Mucosa of stomach (tissue), 1 donor: ENCODE results near the gene ROBO2.

ENCODE experiments used
- H3K27me3 ChIP-seq: one replicate; pipeline ENCODE4 v1.7.0; 2013; ENCODE audit warnings: mild to moderate bottlenecking, low read length; ENCODE audit not compliant: control insufficient read depth, insufficient read depth
- H3K36me3 ChIP-seq: one replicate; pipeline ENCODE4 v1.7.0; 2013; ENCODE audit warnings: low read length; ENCODE audit not compliant: control insufficient read depth, insufficient read depth
- H3K4me1 ChIP-seq: one replicate; pipeline ENCODE4 v1.7.0; 2013; ENCODE audit warnings: mild to moderate bottlenecking, low read length; ENCODE audit not compliant: control insufficient read depth, insufficient read depth
- H3K4me3 ChIP-seq: one replicate; pipeline ENCODE4 v1.7.0; 2013; ENCODE audit warnings: low read length
- H3K9ac ChIP-seq: one replicate; pipeline ENCODE4 v1.7.0; 2013; ENCODE audit warnings: mild to moderate bottlenecking, low read length, moderate library complexity
- H3K9me3 ChIP-seq: one replicate; pipeline ENCODE4 v1.7.0; 2013; ENCODE audit warnings: mild to moderate bottlenecking, low read length, moderate library complexity; ENCODE audit not compliant: control insufficient read depth
- donor health status: Pancreatic carcinoma.

ROBO2 gene

DNA sequence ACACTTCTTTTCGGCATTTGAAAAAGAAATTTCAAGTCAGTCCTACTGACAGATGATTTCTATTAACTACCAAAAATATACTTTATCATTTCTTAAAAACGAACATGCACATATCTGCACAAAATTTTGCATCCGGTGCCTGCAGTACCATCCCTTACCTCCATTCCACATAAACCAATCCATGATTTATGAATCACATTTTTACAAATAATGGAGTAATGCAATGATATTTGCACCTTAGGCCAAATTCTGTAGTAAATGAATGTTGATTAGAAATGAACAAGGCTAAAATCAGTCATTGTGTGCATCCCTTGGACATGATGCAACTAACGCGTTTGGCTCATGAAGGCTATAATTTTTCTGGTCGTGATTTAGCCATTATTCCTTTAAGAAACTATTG lies 46.5 kb downstream of the ROBO2 start:
- no peaks in the 10 kb centered on the region for H3K36me3 ChIP-seq
- H3K4me3 ChIP-seq: no peak overlapping the region
- no peaks in the 10 kb centered on the region for H3K9me3 ChIP-seq
- H3K27me3 ChIP-seq: no peaks in the 10 kb centered on the region
- no peaks in the 10 kb centered on the region for H3K4me1 ChIP-seq
- no peak overlapping the region for H3K9ac ChIP-seq

DNA sequence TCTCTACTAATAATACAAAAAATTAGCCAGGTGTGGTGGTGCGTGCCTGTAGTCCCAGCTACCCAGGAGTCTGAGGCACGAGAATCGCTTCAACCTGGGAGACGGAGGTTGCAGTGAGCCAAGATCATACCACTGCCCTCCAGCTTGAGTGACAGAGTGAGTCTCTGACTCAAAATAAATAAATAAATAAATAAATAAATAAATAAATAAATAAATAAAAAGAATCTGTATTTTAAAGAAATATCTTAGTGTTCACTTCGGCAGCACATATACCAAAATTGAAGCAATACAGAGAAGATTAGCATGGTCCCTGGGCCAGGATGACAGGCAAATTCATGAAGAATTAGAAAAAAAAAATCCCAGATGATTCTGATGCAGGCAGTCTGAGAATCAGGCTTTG lies 51.9 kb downstream of the ROBO2 start:
- no peaks in the 10 kb centered on the region for H3K9me3 ChIP-seq
- no peaks in the 10 kb centered on the region for H3K27me3 ChIP-seq
- H3K4me3 ChIP-seq: no peak overlapping the region
- H3K4me1 ChIP-seq: no peaks in the 10 kb centered on the region
- no peaks in the 10 kb centered on the region for H3K36me3 ChIP-seq
- H3K9ac ChIP-seq: no peak overlapping the region

DNA sequence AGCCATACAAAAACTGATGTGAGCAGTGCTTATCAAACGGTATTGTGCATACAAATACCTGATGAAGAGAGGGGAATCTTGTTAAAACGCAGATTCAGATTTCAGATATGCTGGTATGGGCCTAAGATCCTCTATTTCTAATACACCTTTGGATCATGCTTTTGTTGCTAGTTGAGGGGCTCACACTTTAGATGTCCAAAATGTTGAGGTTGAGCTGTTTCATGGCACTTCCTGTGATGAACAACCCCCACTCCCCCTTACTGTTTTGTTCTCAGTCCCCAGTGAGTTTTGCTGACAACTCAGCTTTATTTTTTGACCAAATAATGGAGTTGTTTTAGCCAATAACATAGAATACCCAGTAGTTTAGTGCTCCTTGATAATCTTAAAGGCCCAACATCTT lies 53.2 kb downstream of the ROBO2 start:
- Histone ChIP-seq H3K4me1 (no peaks in the 10 kb centered on the region), H3K9ac (no peak overlapping the region), H3K4me3 (no peak overlapping the region), H3K36me3 (no peaks in the 10 kb centered on the region), H3K9me3 (no peaks in the 10 kb centered on the region), H3K27me3 (no peaks in the 10 kb centered on the region)

GRCh38 chr3:77096145-77096544 lies 56.2 kb downstream of the ROBO2 start:
- Histone ChIP-seq H3K27me3 (no peaks in the 10 kb centered on the region), H3K36me3 (no peaks in the 10 kb centered on the region), H3K4me1 (no peaks in the 10 kb centered on the region), H3K4me3 (no peak overlapping the region), H3K9me3 (no peaks in the 10 kb centered on the region), H3K9ac (no peak overlapping the region)

GRCh38 chr3:77096966-77097890 lies 57.3 kb downstream of the ROBO2 start:
- H3K9ac ChIP-seq: no peak overlapping the region
- H3K4me1 ChIP-seq: no peaks in the 10 kb centered on the region
- H3K36me3 ChIP-seq: no peaks in the 10 kb centered on the region
- H3K4me3 ChIP-seq: no peak overlapping the region
- no peaks in the 10 kb centered on the region for H3K27me3 ChIP-seq
- no peaks in the 10 kb centered on the region for H3K9me3 ChIP-seq

DNA sequence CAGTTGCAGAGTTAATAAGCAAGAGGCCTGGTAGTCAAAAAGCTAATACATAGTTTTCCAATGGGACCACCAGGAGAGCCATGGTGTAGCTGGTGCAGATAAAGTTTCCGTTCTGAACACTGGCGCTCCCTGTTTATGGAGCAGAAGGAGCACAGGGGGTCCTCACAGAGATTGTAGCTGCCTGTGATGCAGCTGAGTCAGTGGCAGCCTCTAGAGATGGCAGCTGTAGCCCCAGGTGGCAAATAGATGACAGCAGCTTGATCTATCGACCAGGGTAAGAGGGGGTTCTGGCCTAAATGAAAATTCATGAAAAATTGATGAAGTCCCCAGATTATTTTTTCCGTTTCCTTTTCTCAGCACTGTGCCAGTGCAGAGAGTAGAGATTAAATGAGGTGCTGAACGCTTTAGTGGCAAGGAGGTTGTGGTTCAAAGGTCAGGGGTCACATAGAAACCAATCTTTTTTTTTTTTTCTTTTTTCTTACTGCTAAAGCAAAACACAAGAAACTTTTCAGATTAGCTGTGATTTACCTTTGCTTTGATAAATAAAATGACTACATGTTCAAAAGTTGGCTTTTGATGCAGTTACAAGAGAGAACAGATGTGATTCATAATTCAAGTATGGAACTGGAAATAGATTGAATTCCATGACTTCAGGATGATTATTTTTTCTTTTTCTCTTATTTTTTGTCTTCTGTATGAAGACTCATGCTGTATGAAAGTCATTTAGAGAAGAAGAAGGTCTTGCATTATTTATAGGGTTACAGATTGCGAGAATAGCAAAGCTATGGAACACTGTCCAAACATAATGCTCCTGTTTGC lies 63.3 kb downstream of the ROBO2 start:
- no peak overlapping the region for H3K9ac ChIP-seq
- H3K36me3 ChIP-seq: no peaks in the 10 kb centered on the region
- H3K4me1 ChIP-seq: no peaks in the 10 kb centered on the region
- no peaks in the 10 kb centered on the region for H3K27me3 ChIP-seq
- H3K9me3 ChIP-seq: no peaks in the 10 kb centered on the region
- H3K4me3 ChIP-seq: no peak overlapping the region

GRCh38 chr3:77122652-77123051 lies 82.8 kb downstream of the ROBO2 start:
- no peaks in the 10 kb centered on the region for H3K9me3 ChIP-seq
- H3K36me3 ChIP-seq: no peaks in the 10 kb centered on the region
- H3K27me3 ChIP-seq: no peaks in the 10 kb centered on the region
- no peak overlapping the region for H3K4me3 ChIP-seq
- H3K4me1 ChIP-seq: no peaks in the 10 kb centered on the region
- H3K9ac ChIP-seq: no peak overlapping the region

GRCh38 chr3:77125966-77126365 lies 86.1 kb downstream of the ROBO2 start:
- Histone ChIP-seq H3K27me3 (no peaks in the 10 kb centered on the region), H3K36me3 (no peaks in the 10 kb centered on the region), H3K4me3 (no peak overlapping the region), H3K9me3 (no peaks in the 10 kb centered on the region), H3K4me1 (no peaks in the 10 kb centered on the region), H3K9ac (no peak overlapping the region)

DNA sequence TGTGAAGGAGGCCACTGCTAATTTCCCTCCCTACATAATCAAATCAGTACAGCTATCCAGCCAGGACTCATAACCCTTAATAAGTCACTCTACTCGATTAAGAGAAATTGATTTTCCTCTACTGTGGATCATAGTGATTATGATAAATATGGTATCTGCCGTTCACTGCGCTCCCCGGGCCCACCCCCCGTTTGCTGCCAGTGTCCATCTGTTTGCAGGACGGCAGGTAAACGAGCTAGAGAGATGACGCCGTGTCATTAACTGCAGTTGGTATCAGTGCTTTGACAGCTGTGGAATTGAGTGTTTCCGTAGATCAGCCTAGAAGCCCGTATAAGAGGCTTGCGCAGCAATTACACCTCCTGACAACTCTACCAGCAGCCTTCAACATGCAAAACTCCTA lies 94.9 kb downstream of the ROBO2 start:
- Histone ChIP-seq H3K9me3 (no peaks in the 10 kb centered on the region), H3K9ac (no peak overlapping the region), H3K4me1 (no peaks in the 10 kb centered on the region), H3K27me3 (no peaks in the 10 kb centered on the region), H3K36me3 (no peaks in the 10 kb centered on the region), H3K4me3 (no peak overlapping the region)

- Histone ChIP-seq H3K36me3 (no peaks in the 10 kb centered on the region), H3K9ac (no peak overlapping the region), H3K27me3 (no peaks in the 10 kb centered on the region), H3K4me1 (no peaks in the 10 kb centered on the region), H3K9me3 (no peaks in the 10 kb centered on the region), H3K4me3 (no peak overlapping the region)
These were observed 97.7 kb downstream of the ROBO2 start for GRCh38 chr3:77137559-77137958.

- Histone ChIP-seq H3K4me1 (no peaks in the 10 kb centered on the region), H3K36me3 (no peaks in the 10 kb centered on the region), H3K4me3 (no peak overlapping the region), H3K9ac (no peak overlapping the region), H3K9me3 (no peaks in the 10 kb centered on the region), H3K27me3 (no peaks in the 10 kb centered on the region)
These were observed 99.7 kb downstream of the ROBO2 start for GRCh38 chr3:77139624-77140023.

GRCh38 chr3:77141423-77141822 lies 101.5 kb downstream of the ROBO2 start:
- Histone ChIP-seq H3K36me3 (no peaks in the 10 kb centered on the region), H3K27me3 (no peaks in the 10 kb centered on the region), H3K9ac (no peak overlapping the region), H3K4me3 (no peak overlapping the region), H3K9me3 (no peaks in the 10 kb centered on the region), H3K4me1 (no peaks in the 10 kb centered on the region)
